Pons (tissue), 1 donor: Measurements from ENCODE around the gene DNAH2.

Source experiments
- DNase-seq: peaks from one replicate; pipeline ENCODE4 v3.0.0-alpha.2; 2016; ENCODE audit warnings: low spot score

DNAH2 gene

DNA sequence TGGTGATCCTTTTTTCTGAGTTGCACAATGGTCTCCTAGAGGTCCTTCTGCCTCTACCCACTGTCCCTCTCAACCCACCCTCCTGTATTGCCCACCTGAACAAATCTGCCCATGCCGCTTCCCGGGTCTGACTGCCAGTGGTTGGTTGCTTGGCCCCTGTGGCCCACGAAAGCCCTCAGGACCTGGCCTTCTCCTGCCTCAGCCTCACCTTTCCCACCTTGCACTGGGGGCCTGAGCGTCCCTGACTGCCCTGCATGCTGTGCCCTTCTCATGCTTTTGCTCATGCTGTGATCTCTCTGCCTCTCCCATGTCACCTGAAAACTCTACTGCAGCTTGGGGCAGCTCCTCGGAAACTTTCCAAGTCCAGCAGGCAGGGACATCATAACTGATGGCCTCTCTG lies 102.7 kb downstream of the DNAH2 start:
- DNase-seq, result no peak

DNA sequence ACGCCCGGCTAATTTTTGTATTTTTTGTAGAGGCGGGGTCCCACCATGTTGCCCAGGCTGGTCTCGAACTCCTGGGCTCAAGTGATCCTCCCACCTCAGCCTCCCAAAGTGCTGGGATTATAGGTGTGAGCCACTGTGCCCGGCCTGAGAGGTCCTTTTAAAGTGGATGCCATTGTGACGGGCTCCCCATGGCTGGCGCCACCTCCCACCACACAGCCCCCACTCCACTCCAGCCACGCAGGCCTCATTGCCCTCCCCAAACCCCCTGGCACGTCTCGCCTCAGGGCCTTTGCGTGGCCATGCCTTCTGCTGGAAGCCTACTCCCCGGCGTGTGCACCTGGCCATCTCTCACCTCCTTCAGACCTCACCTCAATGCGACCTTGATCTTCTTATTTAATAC lies 104.6 kb downstream of the DNAH2 start:
- no peak for DNase-seq

DNA sequence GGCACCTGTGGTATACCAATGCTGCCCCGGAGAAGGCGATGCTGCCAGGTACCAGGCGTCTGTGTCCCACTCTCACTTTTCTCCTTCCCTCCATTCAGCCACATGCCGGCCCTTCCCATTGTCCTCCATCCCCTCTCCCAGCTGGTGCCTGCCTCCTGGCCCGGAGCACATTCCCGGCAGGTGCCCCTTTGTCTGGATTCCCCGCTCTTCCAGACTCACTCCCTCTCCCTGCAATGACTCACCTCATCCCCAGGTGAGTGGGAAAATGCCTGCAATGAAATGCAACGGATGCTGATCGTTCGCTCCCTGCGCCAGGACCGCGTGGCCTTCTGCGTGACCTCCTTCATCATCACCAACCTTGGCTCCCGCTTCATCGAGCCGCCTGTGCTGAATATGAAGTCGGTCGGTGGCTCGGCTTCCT lies 106.0 kb downstream of the DNAH2 start:
- DNase-seq, result no peak

DNA sequence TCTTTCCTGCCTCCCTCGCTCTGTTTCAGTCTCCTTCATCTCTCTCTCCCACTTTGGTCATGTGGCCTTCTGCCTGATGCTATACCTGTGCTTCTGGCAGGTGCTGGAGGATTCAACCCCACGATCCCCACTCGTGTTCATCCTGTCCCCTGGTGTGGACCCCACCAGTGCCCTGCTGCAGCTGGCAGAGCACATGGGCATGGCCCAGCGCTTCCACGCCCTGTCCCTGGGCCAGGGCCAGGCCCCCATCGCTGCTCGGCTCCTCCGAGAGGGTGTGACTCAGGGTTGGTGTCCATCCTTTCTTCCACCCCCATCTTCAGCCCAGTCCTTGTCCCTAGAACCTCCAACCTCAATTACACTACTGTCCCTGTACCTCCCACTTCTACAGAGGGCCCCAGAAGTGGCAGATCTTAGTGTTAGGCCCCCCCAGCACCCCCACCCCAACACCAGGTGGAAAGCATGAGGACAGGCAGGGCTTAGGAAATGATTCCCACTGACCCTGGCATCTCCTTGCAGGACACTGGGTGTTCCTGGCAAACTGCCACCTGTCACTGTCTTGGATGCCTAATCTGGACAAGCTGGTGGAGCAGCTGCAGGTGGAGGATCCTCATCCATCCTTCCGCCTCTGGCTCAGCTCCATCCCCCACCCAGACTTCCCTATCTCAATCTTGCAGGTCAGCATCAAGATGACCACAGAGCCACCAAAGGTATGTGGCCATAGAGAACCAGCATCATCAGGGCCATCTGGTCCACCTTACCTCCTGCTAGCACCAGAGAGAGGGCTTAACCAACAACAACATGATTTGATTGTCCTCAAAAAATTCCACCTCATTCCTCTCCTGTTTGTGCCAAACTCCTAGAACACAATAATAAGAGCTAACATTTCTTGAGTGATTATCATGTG lies 106.7 kb downstream of the DNAH2 start:
- DNase-seq, result no peak

DNA sequence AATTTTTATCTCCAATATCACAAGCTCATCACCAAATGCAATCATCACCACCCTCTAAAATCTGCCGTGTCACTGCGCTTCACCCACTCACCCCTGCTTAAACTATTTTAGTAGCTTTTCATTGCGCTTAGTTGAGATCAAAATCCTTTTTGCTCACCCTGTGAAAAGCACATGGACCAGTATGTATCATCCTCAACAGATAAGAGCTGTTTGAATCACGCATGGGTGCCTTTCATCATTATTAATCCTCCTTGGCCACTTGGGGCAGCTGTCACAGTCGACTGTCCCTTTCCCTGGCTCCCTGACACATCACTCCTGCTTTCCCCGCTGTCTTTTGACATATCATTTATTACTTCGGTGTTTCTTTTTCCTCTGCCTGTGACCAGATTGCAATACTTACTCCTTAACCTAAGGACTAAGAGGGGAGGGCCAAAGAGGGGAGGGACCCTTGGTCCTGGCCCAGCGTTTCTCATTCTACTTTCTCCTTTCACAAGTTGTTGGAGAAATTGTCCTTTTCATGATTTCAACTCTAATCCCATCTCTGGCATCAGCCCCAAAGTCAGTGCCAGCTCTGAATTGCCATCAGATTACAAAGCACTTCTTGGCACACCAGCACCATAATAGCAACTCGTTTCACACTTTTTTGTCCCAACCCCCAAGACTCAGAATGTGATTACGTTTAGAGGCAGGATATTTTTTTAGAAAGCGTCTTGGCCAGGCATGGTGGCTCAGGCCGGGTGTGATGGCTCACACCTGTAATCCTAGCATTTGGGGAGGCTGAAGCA lies 107.9 kb downstream of the DNAH2 start:
- DNase-seq, result no peak

DNA sequence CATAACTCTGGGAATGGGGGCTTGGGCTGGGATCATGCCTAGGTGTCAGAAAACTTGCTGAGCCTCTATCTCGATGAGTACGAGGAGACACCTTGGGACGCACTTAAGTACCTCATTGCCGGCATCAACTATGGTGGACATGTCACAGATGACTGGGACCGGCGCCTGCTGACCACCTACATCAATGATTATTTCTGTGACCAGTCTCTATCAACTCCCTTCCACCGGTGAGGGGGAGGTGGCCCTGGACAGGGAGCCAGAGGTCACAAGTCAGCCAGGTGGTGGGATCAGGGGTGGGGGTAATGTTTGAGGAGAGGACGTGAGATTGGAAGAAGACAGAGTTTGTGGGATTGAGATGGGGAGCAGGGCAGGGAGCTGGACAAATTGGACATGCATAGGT lies 113.1 kb downstream of the DNAH2 start:
- no peak for DNase-seq

DNA sequence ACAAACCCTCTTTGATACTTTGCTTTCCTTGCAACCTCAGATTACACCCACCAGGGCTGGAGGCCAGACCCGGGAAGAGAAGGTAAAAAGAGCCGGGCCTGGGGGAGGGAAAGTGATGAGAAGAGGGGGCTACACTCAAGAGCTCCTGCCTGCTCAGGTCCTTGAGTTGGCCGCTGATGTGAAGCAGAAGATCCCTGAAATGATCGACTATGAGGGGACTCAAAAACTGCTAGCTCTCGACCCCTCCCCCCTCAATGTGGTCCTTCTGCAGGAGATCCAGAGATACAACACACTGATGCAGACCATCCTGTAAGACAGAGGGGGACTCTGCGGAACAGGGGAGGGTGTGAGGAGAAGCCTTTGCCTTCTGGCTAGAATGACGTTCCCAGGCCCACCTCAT lies 113.7 kb downstream of the DNAH2 start:
- DNase-seq, result no peak

DNA sequence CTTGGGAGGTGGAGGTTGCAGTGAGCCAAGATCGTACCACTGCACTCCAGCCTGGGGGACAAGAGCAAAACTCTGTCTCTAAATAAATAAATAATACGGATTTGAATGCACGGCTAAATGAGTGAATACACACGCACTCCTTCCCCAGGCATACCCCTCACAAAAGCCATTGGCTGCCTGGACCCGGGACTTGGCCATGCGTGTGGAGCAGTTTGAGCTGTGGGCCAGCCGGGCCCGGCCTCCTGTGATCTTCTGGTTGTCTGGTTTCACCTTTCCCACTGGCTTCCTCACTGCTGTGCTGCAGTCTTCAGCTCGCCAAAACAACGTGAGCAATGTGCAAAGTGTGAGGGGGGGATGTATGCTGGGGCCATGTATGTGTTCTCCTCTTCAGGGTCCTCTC lies 114.9 kb downstream of the DNAH2 start:
- no peak for DNase-seq

DNA sequence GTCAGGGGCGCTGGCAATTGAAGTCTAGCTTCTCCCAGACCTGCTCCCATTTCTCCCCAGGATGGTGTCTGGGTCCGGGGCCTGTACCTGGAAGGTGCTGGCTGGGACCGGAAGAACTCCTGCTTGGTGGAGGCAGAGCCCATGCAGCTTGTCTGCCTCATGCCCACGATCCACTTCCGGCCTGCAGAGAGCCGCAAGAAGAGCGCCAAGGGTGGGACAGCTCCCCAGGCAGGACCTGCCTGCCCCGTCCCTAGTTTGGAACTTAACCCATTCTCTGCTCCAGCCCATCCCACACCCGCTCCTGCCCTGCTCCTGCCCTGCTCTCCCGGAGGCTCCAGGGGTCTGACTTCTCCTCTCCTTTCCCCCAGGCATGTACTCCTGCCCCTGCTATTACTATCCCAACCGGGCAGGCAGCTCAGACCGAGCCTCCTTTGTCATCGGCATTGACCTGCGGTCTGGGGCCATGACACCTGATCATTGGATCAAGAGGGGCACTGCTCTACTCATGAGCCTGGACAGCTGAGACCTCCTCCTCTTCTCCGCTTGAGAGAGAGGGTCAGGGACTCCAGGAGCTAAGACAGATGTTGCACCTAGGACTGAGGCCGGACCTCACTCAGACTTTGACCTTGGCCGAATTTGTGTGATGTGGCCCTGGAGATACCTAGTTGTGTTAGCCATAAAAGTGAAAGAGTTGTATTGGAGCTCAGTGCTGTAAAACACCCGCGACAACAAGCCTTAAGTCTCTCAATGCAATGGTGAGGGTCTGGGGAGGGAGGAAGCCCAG lies 115.7 kb downstream of the DNAH2 start:
- no peak for DNase-seq

DNA sequence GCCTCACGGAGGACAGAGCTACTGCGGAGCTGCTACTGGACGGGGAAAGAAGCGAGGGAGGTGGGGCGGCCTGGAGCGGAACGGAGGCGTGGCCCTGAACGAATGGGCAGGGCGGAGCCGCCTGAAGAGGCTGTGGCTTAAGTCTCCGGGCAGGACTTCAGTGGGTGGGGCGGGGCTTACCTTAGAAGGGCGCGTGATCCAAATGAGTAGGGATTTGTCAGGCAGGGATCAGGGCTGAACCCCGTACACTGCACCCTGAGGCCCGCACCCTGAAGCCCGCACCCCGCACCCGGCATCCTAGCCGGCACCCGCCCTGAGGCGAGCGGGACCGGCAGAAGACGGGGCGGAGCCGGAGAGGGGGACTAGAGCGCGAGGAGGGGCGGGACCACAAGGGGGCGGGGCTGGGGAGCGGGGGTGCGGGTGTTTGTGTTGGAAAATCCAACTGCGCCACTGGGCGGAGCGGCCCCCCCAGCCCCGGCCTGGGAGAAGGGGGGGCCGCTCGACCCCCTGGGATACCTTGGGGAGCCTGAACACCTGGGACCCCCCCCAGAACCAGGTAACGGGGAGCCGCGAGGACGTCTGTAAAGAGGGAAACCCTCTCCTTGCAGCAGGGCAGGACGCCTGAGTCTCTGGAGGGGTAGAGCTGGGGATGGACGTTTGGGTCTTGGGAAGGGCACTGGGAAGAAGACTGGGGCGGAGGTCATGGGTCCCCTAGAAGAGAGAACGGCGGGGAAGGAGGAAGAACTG lies 116.4 kb downstream of the DNAH2 start, which contains the start of gene KDM6B:
KDM6B (plus strand) TSS at position 423 of the 747 bp plus-strand sequence. CDS start 11,338 bp downstream, outside the sequence.
- DNase-seq, result peak; percentile 82

DNA sequence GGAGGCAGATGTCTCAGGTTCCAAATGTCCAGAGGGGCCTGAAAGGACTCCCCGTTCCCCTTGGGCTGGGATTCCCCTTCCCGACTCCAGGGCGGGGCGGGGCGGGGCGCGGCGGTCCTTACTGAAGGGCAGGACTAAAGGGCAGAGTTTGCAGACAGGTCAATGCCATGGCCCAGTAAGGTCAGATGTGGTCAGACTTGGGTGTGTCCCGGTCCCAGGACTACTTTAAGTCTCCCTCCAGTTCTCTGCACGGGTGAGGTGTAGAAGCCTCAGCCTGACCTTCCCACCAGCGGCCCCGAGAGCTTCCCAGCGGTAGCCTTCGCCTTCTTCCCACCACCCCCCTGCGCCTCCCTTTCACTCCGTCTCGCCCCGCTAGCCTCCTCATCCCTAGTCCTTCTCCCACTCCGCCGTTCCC lies 117.0 kb downstream of the DNAH2 start:
- DNase-seq, result peak; percentile 24

DNA sequence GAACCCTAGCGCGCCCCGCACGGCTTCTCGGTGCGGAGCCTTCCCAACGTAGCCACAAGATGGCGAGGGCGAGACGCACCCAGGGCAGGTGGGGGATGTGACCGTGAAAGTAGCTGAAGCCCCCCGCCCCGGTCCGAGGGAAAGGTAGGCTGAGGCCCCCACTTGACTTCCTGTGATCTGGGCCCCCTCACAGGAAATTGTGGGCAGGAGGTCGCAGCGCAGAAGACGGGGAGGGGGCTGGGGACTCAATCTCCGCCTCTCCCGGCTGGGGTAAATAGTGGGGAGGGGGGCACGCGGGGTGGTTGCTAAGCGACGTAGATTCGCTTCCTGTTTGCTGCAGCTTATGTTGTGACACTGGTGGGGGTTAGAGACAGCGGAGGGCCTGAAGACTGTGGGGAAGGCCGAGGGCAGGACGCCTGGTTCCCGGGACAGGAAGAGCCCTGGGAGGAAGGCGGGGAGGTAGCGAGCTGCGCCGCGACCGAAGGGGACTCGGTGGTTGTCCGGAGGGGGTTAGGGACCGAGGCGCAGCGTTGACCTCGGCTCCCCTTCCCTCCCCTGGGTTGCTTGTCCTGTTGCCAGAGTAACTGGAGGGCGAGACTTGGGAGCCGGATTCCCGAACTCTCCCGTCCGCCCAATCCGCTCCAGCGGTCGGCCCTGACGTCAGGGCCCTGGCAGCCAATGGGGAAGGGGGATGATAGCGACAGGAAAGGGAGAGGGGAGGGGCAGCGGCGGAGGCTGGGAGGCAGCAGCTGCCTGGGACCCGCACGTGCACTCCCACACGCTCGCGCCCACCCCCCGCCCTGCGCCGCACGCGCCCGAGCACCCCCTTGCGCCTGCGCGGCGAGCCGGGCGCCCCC lies 117.6 kb downstream of the DNAH2 start:
- DNase-seq, result peak; percentile 98

DNA sequence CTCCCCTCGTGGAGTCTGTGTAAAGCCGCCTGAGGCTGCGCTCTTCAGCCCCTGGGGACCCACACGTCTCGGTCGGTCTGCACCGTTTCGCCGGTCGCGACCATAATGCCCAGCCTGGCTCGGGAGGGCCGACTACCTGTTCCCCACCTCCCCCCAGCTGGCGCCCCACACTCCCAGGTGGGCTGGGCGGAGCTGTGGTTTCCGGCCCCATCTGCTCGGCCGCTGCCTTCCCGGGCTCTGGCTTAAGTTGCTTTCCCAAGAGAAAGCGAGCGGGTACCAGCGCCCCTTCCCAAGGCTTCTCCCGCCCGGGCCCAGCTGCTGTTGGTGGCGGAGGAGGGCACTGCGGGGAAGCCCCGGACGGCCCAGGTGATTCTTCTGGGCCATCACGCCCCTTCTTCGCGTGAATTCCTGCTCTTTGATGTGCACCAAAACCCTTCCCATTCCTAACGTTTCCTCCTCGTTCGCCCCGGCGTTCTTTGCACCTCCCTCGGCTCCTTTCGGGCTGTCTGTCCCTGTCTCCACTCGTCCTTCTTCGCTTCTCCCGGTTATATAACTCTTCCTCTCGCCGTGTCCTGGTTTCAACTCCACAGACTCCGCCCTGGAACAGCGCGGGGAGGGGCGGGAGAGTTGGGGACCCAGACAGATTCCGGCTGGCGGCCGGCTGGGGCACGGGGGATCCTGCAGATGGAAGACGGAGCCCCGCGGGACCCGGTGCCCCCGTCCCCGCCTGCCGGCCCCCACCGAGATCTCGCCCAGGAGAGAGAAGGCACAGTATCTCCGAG lies 118.5 kb downstream of the DNAH2 start:
- peak; percentile 78 for DNase-seq

DNA sequence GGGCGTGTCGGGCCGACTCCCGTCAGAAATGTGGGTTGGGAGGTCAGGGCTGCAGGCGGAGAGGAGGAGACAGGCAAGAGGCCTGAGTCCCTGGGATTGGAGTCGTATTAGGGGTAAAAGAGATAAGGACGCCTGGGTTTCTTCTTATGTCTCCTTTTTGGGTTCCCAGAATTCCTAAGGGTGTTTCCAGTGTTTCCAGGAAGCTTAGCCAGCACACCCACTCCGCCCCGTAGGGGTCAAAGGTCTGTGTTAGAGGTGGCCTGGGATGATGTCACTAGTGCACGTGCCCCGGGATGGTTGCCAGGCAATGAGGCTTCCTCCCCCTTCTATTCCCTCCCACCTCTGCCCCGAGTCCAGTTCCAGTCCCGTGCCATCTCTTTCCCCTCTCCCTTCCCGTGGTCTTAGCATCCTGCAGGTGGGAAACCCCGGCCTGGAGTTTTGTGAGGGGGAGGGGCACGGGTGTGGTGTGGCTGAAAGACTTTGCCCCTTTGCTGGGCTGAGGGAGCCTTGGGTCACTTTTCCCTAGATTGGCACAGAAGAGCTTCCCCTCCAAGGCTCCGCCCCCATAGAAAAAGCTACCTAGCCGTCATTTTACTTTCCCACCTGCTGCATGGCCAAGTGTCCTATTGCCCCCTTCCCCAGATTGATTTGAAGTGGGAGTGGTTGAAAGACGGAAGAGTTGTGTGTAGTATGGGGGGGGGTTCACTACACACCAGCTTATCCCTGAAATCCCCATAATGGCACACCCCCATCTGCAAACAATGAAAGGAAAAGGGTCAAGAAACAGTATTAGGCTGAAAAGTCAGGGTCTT lies 119.3 kb downstream of the DNAH2 start:
- DNase-seq, result peak; percentile 67

DNA sequence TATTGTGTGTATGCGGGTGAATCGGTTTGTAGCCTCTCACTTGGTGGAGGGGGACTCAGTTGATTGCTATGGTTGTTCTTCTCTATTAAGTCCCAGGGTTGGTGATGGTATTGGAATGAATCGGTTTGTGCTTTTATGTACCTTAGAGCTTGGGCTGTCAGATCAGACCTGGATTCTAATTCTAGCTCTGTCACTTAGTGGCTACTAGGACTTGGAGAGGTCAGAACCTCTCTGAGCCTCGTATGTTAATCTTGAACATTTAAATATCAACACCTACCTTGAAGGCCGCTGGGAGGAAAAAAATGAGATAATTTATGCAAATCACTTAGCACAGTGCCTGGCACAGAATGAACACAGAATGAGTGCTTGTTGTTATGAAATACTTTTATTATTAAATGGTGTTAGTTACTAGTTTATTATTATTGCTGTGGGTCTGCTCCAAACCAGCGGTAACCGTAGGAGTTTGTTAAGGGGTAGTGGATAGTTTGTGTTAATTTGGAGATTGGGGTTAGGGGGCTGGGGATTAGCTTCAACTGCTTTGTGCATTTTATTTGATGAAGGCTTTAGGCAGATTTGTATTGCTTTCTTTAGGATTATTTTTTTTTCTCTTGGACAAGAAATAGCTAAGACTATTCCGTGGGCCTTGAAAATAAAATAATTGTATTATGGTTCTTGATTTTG lies 120.0 kb downstream of the DNAH2 start:
- DNase-seq, result peak; percentile 28

DNA sequence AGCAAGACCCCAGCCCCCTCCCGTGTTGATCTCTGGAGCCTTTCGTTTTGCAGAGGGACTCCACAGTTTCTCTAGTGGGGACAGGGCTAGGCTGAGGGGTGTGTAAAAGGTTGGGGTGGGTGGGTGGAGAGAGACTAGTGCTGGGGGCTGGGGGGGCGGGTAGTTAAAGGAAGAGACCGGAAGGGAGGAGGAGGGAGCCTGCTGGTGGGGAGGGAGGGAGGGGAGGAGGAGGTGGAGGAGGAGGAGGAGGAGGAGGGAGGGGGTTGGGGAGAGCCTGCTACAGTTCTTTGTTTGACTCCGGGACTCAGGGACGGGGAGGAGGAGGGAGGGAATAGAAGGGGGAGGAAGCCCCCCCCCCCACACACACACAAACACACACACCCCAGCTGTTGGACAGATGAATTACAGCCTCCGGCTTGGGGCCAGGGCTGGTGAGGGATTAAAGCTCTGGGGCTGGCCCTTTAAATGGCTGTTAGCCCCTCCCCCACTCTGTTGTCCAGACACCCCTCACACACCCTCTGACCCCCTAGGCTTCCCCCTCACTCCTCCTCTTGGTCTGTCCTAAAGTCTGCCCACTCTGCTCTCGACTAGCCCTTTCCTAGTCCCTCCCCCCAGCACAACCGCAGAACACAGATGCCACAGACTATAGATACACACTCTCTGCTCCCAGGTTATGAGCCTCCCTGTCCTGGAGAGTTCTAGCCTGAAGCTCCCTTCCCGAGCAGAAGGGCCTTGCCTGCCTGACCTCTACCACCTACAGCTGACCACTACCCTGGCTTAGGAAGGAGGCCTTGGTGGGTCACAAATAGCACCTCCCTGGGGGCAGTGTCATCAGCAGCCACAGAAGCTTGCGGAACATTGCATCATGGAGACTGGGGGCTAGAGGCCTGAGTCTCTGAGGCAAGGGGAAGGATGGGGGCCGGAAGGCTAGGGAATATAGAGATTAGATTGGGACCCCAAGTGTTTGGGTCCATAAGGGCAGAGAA lies 120.8 kb downstream of the DNAH2 start:
- DNase-seq, result peak; percentile 43
